Large intestine (tissue), 3 donors: Measurements from ENCODE around the gene CSHL1. TPM values are rescaled to one million over a fixed set of nuclear protein-coding genes. Genes with fewer than 3 reads are reported as not detected.
"Not testable (repeated sequence)": the region's sequence is repeated elsewhere in the genome, so short reads cannot be mapped to it uniquely, and the experiment has no call there.

Source experiments
- DNase-seq, 2 donors: peaks; one replicate each; pipeline versions ENCODE4 v3.0.0 to v3.0.0-alpha.2; 2013
- H3K27ac ChIP-seq: one replicate; pipeline ENCODE4 v1.5.1; 2013; ENCODE audit warnings: low read length
- H3K27me3 ChIP-seq: 2 replicates; pipeline ENCODE4 v1.6.1; 2013; ENCODE audit warnings: low read length; ENCODE audit not compliant: control insufficient read depth, insufficient read depth
- H3K36me3 ChIP-seq: 2 replicates; pipeline ENCODE4 v1.6.1; 2013; ENCODE audit warnings: low read length; ENCODE audit not compliant: control insufficient read depth, insufficient read depth
- H3K4me1 ChIP-seq: one replicate; pipeline ENCODE4 v1.6.1; 2013; ENCODE audit warnings: low read length; ENCODE audit not compliant: control insufficient read depth, insufficient read depth
- H3K4me3 ChIP-seq: one replicate; pipeline ENCODE4 v1.5.1; 2013; ENCODE audit warnings: low read length
- H3K9me3 ChIP-seq: one replicate; pipeline ENCODE4 v1.6.1; 2013; ENCODE audit warnings: mild to moderate bottlenecking, low read depth, low read length, moderate library complexity; ENCODE audit not compliant: control insufficient read depth
- WGBS: methylation state at CpG from one replicate; pipeline ENCODE4 v1.1.5; 2013; ENCODE audit warnings: low lambda C conversion rate; ENCODE audit not compliant: insufficient coverage; 5-methylcytosine and 5-hydroxymethylcytosine counted together
- polyA plus RNA-seq: library from polyadenylated mRNA; unstranded; fragments of 120-200 nt; gene quantifications from one replicate; pipeline ENCODE4 v1.2.1, GENCODE V29; 2013

The CSHL1 gene
- polyA plus RNA-seq, 1 donor, result not detected

DNA sequence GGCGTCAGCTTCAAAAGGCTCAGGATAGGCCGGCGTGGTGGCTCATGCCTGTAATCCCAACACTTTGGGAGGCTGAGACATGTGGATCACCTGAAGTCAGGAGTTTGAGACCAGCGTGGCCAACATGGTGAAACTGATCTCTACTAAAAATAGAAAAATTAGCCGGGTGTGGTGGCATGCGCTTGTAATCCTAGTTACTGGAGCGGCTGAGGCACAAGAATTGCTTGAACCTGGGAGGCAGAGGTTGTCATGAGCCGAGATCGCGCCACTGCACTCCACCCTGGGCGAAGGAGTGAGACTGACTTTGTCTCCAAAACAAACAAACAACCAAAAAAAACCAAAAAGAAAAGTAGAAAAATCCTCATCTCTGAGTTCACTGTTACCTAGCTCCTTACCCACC is 25.9 kb downstream of the CSHL1 start:
- not testable (repeated sequence) for H3K36me3 ChIP-seq, H3K27me3 ChIP-seq, DNase-seq, H3K4me3 ChIP-seq, H3K27ac ChIP-seq, H3K9me3 ChIP-seq, H3K4me1 ChIP-seq
- WGBS, result 100% methylated on average over 4 of the region's 11 CpGs

DNA sequence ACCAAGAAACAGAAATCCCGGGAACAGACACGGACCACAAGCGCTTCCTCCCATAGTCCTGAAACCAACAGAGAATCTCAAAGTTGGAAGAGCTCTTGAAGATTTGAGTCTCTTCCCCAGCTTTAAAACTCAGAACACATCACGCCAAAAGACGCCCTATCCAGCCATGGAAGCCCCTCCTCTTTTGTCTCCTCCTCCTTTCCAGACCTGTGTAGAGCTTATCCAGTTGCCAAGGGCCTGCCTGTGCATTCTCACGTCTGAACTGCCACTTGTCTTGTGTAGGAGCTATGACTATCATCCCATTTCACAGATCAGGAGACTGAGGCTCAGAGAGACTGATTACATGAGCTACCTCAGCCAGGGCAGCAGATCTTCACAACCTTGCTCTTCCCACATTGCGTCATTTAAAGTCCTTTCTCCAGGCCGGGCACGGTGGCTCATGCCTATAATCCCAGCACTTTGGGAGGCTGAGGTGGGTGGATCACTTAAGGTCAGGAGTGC is 28.4 kb downstream of the CSHL1 start:
- H3K9me3 ChIP-seq, H3K4me1 ChIP-seq, H3K27me3 ChIP-seq, H3K4me3 ChIP-seq, H3K27ac ChIP-seq, H3K36me3 ChIP-seq, DNase-seq: not testable (repeated sequence)
- no CpG with 5 or more reads among the region's 9 CpGs for whole genome bisulfite sequencing

DNA sequence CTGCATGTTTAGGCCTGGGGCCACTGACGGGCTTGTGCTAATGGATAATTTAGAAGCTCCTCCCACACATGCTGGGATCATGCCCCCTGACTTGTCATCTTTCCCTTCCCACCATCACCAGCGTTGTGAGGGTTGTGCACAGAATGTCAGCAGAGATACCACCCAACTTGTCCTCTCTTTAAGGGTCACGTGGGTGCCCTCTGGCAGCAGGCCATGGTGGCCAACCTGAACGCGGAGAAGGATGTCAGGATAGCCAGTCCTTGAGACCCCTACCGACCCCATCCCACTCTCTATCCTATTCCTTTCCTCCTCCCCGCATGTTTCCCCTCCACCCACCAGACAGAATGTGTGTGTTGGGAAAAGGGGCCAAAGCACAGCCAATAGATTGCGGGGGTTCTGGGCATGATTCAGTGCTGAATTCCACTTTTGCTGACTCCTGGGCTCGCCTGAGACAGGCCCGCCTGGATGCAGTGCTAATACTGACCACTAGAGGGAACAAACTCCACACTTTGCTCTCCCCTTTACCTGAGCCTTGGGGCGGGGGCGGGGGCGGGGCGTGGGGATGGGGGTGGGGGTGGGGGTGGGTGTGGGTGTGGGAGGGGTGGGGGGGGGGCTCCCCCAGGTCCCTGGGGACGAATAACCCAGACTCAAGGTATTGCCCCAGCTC is 29.0 kb downstream of the CSHL1 start, which contains the start of gene GH2:
GH2 (minus strand) TSS at position 10 of the 667 bp plus-strand sequence. CDS start 143 bp downstream, outside the sequence.
- no peak within 1 kb of the TSS for H3K27ac ChIP-seq
- WGBS, result no CpG with 5 or more reads among the region's 15 CpGs

DNA sequence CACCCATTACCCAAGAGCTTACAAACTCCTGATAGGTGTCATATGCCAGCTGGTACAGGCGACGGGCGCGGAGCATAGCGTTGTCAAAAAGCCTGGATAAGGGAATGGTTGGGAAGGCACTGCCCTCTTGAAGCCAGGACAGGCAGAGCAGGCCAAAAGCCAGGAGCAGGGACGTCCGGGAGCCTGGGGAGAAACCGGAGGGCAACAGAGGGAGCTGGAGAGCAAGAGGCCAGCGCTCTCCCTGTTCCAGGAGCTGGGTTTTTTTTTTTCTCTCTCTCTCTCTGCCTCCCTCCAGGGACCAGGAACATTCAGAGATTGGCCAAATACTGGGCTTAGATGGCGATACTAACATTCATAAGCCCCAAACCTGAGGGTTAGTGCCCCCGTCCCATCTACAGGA is 29.7 kb downstream of the CSHL1 start:
- H3K4me1 ChIP-seq, H3K27me3 ChIP-seq, H3K4me3 ChIP-seq, H3K36me3 ChIP-seq, H3K27ac ChIP-seq, DNase-seq, H3K9me3 ChIP-seq: not testable (repeated sequence)
- no CpG with 5 or more reads among the region's 11 CpGs for WGBS

More for the DNA sequence above, 29.0 kb downstream of the CSHL1 start, which contains the start of gene GH2:
- Histone ChIP-seq H3K4me3 (no peak within 1 kb of the TSS), H3K4me1 (no peaks in the 10 kb centered on the region), H3K36me3 (no peaks in the 10 kb centered on the region), H3K27me3 (peaks cover 2% of the 10 kb centered on the region), H3K9me3 (no peaks in the 10 kb centered on the region)
- peak in 1 of 2 donors; percentile 21 for DNase-seq

DNA sequence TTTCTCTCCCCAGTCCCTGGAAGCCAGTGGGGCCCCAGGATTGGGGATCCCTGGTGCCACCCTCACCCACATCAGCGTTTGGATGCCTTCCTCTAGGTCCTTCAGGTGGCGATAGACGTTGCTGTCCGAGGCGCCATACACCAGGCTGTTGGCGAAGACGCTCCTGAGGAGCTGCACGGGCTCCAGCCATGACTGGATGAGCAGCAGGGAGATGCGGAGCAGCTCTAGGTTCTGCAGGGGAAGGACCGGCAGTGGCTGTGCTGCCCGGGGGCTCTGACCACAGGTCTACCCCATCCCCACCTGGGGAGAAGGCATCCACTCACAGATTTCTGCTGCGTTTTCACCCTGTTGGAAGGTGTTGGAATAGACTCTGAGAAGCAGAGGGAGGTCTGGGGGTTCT is 30.4 kb downstream of the CSHL1 start:
- Histone ChIP-seq H3K36me3 (no peaks in the 10 kb centered on the region), H3K9me3 (no peaks in the 10 kb centered on the region), H3K27me3 (peaks cover 2% of the 10 kb centered on the region), H3K4me3 (no peak overlapping the region), H3K27ac (no peak overlapping the region), H3K4me1 (no peaks in the 10 kb centered on the region)
- DNase-seq, result no peak
- no CpG with 5 or more reads among the region's 12 CpGs for WGBS

DNA sequence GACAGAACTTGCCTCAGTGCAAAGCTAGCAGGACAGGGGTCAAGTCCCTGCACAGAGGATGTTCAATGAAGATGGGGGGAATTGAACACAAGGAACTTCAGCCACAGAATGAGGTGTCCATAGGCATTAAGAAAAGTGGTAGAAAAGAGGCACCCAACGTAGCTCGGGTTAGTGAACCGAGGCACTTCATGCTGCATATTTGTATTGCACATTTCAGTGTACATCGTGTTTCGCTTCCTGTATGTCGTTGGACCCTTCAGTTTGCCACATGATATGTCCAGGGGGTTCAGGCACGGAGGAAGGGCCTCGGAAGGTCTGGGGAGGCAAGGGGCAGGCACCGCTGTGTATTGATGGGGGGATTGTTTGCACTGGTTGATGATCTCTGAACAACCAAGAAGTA is 32.6 kb downstream of the CSHL1 start:
- no CpG with 5 or more reads among the region's 9 CpGs for WGBS
- not testable (repeated sequence) for H3K4me3 ChIP-seq, H3K27ac ChIP-seq, H3K9me3 ChIP-seq, H3K27me3 ChIP-seq, DNase-seq, H3K4me1 ChIP-seq, H3K36me3 ChIP-seq

DNA sequence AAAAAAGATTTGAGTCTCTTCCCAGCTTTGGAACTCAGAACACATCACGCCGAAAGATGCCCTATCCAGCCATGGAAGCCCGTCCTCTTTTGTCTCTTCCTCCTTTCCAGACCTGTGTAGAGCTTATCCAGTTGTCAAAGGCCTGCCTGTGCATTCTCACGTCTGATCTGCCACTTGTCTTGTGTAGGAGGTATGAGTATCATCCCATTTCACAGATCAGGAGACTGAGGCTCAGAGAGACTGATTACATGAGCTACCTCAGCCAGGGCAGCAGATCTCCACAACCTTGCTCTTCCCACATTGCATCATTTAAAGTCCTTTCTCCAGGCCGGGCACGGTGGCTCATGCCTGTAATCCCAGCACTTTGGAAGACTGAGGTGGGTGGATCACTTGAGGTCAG is 36.4 kb downstream of the CSHL1 start:
- H3K27me3 ChIP-seq, DNase-seq, H3K4me1 ChIP-seq, H3K27ac ChIP-seq, H3K36me3 ChIP-seq, H3K4me3 ChIP-seq, H3K9me3 ChIP-seq: not testable (repeated sequence)
- WGBS, result no CpG with 5 or more reads among the region's 6 CpGs

DNA sequence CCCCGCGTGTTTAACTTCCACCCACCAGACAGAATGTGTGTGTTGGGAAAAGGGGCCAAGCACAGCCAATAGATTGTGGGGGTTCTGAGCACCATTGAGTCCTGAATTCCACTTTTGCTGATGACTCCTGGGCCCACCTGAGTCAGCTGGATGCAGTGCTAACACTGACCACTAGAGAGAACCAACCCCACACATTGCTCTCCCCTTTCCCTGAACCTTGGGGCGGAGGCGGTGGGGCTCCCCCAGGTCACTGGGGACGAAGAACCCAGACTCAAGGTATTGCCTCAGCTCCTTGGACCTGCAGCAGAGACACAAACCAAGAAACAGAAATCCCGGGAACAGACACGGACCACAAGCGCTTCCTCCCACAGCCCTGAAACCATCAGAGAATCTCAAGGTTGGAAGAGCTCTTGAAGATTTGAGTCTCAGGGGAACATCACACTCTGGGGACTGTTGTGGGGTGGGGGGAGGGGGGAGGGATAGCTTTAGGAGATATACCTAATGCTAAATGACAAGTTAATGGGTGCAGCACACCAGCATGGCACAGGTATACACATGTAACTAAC is 36.9 kb downstream of the CSHL1 start:
- not testable (repeated sequence) for H3K9me3 ChIP-seq, H3K4me1 ChIP-seq, H3K36me3 ChIP-seq, DNase-seq, H3K27me3 ChIP-seq, H3K4me3 ChIP-seq, H3K27ac ChIP-seq
- WGBS, result no CpG with 5 or more reads among the region's 8 CpGs

DNA sequence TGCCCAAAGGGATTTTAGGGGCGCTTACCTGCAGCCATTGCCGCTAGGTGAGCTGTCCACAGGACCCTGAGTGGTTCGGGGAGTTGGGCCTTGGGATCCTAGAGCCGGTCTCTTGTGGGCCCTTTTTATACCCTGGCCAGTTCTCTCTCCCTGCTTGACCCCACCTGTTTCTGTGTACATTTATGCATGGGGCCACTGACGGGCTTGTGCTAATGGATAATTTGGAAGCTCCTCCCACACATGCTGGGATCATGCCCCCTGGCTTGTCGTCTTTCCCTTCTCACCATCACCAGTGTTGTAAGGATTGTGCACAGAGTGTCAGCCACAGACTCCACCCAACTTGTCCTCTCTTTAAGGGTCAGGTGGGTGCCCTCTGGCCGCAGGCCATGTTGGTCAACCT is 37.5 kb downstream of the CSHL1 start, which contains the start of gene CSH2:
CSH2 (minus strand) TSS at position 101 of the 400 bp plus-strand sequence; CDS start at position 38, 63 bp downstream.
- no CpG with 5 or more reads among the region's 7 CpGs for WGBS
- not testable (repeated sequence) for H3K27ac ChIP-seq, H3K9me3 ChIP-seq, H3K4me3 ChIP-seq, H3K36me3 ChIP-seq, H3K4me1 ChIP-seq, DNase-seq, H3K27me3 ChIP-seq

DNA sequence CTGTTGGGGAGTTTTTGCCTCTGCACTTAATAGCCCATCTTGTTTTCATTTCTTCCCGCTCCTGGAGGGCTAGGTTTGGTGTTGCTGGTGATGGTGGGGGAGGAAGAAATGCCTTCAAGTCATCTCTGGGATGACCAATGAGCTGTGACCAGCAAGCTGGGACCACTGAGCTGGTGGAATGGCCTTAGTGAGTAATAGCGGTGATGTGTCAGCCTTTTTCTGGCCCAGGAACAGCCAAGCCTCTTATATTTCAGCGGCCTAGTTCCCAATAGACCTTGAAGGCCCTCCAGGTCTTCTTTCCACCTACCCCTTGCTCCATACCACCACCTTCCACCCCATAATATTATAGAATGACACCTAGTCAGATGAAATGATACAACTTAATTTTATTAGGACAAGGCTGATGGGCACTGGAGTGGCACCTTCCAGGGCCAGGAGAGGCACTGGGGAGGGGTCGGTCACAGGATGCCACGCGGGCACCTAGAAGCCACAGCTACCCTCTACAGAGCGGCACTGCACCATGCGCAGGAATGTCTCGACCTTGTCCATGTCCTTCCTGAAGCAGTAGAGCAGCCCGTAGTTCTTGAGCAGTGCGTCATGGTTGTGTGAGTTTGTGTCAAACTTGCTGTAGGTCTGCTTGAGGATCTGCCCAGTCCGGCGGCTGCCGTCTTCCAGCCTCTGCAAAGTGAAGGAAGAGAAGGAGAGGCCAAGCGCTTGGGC is 39.3 kb downstream of the CSHL1 start:
- no CpG with 5 or more reads among the region's 15 CpGs for WGBS
- not testable (repeated sequence) for H3K27ac ChIP-seq, H3K36me3 ChIP-seq, H3K4me3 ChIP-seq, H3K4me1 ChIP-seq, H3K9me3 ChIP-seq, DNase-seq, H3K27me3 ChIP-seq
